Measurements from ENCODE around the gene BCL6B.

BCL6B gene

DNA sequence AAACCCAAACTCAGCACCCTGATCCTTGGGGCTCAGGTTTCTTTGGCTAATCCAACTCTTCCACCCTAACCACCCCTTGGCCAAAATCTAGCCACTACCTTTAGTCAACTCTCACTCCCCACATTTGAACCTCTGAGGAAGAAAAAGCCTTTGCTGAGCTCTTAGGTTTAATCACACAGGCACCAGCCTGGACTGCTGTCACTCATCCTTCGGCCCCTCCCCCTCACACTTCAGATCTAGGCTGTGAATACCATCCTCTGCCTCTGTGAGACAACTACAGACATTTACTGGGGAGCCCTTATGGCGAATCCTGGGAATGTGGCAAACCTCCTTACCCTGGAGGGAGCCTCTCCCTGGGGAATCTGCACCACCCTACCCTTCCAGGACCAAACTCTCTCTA lies 15.7 kb upstream of the BCL6B start:
- DNase-seq (ENCODE audit: low read depth in 1 of 2, low spot score in 1 of 2) = no peak

DNA sequence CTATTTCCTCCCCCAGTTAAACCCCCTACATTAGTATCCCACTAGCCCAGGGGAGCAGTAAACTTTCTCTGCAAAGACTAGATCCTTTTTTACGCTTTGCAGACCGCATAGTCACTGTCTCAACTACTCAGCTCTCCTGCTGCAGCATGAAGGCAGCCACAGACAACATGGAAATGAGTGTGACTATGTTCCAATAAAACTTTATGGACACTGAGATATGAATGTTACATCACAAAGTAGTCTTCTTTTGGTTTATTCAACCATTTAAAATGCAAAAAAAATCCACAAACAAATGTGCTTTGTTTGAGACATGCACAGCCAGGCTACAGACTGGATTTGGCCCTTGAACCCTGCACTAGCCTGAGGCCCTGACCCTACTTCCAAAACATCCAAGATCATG lies 12.3 kb upstream of the BCL6B start:
- DNase-seq (ENCODE audit: low read depth in 1 of 2, low spot score in 1 of 2) = no peak

DNA sequence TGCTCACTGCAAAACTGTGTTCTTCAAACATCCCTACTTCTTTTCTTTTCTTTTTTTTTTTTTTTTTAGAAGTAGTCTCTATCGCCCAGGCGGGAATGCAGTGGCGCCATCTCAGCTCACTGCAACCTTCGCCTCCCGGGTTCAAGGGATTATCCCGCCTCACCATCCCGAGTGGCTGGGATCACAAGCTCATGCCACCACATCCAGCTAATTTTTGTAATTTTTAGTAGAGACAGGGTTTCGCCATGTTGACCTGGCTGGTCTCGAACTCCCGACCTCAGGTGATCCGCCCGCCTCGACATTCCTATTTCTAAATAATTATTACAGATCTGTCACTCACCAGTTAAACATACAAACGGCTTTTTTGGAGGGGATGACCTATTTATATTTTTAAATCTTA lies 11.4 kb upstream of the BCL6B start:
- DNase-seq (ENCODE audit: low read depth in 1 of 2, low spot score in 1 of 2) = no peak

DNA sequence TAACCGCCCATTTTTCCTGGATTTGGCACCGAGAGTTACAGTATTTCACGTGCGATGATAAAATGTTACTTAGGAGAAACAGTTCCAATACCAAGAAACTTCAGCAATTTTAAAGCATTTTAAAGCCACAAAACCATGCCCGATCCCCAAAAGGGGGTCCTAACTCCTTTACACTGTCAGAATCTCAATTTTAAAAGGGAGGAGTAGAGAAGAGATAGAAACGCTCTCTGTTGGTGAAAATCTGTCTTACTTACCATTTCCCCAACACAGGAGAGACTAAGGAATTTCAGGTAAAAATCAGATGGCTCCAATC lies 11.0 kb upstream of the BCL6B start:
- no peak for DNase-seq (ENCODE audit: low read depth in 1 of 2, low spot score in 1 of 2)

DNA sequence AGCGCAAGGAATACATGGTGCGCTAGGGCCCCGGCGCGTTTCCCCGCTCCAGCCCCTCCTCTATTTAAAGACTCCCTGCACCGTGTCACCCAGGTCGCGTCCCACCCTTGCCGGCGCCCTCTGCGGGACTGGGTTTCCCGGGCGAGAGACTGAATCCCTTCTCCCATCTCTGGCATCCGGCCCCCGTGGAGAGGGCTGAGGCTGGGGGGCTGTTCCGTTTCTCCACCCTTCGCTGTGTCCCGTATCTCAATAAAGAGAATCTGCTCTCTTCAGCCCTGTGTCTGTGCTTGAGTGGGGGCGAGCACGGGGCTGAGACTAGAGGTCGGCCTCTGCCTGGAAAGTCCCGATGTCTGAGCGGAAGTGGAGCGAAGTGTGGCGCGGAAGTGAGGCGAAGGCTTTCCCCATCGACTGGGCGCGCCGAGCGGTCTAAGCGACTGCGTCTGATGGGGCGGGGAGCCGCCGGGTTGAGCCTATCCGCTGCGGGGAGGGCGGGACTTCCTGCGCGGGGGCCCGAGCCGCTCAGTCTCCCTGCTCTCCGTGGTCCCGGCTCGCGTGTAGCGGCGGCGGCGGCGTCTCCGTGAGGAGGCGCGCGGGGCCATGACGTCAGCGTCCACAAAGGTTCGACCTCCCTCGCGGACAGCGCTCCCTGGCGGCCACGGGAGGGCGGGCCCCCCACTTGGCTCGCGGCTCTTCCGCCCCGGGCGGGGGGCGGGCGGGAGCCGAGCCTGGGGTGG lies 8.4 kb upstream of the BCL6B start:
- DNase-seq (ENCODE audit: low read depth in 1 of 2, low spot score in 1 of 2) = peak; percentile 93 to 95

DNA sequence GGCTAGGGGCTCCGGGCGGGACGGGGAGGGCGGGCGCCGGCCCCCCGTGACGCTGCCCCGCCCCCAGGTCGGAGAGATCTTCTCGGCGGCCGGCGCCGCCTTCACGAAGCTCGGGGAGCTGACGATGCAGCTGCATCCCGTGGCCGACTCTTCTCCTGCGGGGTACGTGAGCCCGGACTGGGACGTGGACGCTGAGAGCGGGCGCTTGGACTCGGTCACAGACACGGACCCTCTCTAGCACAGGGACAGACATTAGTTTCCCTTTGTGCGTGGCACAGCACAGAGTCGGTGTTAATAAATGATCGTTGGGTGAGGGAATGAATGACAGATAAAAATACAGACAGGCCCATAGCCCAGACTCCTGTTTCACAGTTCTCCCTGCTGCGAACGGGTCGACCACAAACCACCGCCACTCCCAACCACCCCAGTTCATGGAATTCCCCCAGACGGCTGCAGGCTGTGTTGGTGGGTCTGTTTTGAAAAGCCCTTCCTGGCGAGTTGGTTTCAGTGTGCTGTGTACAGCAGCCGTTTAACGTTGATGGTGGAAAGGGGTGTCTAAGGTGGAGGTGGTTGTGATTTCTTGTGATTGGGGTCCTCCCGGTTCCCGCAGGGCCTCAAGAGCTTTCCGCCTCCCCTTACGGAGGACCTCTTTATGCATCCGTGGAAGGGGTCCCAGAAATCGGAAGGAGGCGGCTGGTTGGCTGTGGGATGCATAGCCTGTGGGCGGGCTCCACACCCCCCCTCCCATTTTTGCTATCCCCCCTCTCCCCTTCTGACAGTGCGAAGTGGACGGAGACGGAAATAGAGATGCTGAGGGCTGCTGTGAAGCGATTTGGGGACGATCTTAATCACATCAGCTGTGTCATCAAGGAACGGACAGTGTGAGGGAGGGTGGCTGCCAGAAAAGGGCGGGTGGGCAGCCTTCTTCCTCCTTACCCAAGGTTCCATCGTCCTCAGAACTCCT lies 7.6 kb upstream of the BCL6B start:
- DNase-seq (ENCODE audit: low read depth in 1 of 2, low spot score in 1 of 2) = peak; percentile 56 to 67

DNA sequence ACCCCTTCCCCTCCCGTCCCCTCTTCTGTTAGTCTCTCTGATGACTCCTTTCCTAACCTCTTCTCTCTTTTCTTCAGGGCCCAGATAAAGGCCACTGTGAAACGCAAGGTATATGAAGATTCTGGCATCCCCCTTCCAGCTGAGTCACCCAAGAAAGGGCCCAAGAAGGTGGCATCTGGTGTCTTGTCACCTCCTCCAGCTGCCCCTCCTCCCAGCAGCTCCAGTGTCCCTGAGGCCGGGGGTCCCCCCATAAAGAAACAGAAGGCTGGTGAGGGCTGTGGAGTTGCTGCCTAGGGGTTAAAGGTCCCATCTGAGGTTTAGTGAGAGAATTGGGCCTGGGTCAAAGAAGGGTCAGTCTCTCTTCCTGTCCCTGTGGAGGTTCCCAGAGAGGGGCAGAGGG lies 6.4 kb upstream of the BCL6B start:
- DNase-seq (ENCODE audit: low read depth in 1 of 2, low spot score in 1 of 2) = no peak

DNA sequence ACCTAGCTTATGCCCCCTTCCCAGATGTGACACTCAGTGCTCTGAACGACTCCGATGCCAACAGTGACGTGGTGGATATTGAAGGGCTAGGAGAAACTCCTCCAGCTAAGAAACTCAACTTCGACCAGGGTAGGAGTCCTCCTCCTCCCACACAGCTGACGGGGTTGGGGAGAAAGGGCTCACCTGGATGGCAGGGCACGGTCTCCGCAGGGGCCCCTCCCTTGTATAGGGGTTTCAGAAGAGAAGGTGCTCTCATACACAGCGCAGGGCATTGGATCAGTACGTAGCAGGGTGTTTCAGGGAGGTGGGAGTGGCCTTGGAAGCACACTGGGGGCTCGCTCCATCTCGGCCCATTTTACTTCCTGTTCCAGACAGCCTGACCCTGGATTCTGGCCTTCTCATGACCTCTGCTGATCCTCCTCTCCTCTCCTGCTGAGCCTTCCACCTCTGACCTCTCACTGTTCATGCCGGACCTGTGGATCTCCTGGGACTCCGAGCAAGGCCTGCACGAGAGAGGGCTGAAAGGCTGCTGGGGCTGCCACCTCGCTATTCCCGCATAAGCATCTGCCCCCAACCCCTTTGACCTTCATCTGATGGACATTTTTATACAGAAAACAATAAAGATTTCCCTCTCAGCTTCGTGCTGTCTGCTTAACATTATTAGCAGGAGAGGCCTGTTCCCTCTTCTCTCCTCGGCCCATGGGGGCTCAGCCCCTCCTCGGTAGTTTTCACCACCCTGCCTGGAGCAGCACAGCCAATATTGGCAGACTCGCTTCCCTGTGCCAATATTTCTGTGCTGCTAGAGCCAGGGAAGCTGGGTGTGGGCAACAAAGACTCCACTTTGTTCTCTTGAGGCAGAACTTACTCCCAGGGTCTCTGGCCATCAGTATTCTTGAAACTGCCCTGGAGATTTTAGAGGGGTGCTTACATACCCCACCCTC lies 5.7 kb upstream of the BCL6B start:
- no peak for DNase-seq (ENCODE audit: low read depth in 1 of 2, low spot score in 1 of 2)

DNA sequence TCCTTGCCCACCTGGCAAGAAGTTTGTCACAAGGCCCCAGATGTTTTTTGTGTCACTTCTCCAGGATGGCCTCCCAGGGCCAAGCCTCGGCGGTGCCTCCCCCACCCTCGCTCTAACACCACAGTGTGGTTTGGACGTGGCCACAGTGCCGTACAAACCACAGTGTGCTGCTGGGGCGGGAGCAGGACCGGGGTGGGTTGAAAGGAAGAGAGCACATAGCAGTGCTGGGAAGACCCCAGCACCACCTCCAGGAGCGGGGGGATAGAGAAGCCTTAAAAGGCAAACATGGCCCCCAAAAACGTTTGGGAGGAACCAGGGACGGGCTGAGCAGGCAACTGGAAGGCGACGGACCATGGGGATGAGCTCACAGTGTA lies 5.0 kb upstream of the BCL6B start:
- DNase-seq (ENCODE audit: low read depth in 1 of 2, low spot score in 1 of 2) = no peak

DNA sequence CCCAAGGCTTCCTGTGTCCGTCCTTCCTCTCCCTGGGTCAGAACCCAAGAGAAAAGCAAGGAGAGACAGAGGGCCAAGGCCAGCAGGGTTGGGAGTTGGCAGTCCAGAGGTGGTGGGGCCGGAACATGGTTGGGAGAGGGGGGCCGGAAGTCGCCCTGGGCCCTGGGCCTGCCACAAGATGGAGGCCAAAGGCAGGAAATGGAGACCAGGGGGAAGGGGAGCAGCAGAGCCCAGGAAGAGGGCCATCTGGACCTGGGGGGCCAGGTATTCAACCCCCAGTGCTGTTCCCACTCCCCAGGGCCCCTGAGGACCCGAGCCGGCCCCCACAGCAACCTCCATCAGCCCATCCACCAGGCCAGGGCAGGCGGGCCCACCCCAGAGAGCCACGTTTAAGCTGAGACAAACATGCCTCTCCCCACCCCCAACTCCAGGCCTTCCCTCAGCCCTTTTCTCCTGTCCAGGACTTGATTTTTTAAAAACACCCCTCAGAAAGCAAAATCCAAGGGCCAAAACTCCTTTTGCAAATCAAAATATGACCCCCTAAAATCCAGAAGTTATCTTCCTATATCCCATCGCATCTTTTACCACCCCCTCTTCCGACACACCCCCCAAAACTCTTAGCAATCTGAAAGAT lies 4.4 kb upstream of the BCL6B start:
- no peak for DNase-seq (ENCODE audit: low read depth in 1 of 2, low spot score in 1 of 2)

DNA sequence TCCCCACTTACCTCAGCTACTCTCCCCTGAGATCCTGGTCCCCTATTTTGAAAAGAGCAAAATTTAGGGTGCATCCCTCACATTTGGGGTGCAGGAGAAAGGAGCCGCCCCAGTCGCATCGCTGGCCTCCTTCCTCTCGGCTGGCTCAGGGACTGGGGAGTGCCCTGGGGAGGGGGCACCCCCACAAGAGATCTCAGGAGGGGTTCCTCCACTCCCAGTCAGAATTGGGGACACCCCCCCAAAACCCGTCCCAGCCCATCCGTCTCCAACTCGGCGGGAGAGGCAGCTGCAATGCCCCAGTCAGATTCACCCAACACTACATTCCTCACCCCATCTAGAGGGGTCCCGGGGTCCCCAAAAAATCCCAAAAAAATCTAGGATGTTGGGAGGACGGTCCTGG lies 3.5 kb upstream of the BCL6B start:
- DNase-seq (ENCODE audit: low read depth in 1 of 2, low spot score in 1 of 2) = no peak

DNA sequence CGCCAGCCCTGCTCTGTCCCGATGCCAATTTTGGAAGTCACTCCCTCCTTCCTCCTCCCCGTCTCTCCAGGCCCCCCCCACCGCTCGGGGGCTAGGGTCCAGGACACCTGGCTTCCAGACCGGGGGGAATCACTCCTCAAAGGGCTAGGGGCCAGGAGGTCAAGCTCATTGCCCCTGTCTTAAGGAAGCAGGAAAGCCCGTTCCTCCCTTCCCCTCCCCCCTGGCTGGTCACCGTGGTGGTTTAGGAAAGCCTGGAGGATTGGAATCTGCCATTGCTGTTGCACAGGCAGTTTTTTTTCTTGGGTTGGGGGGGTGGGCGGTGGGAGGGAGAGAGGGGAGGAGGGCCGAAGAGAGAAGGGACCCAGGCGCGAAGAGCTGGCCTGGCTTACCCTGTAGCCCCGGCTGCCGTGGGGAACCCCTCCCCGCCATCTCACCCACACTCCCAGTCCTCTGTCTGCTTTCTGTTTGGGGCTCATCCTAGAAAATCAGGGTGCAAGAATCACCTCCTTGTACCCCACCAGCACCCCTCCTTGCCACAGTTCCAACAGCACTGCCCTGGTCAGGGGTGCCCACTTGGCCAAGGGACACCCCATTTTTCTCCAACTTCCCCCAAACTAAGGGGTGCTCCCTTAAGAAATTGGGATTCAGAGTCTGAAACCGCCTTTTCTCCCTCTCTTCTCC lies 2.9 kb upstream of the BCL6B start:
- DNase-seq (ENCODE audit: low read depth in 1 of 2, low spot score in 1 of 2) = no peak

DNA sequence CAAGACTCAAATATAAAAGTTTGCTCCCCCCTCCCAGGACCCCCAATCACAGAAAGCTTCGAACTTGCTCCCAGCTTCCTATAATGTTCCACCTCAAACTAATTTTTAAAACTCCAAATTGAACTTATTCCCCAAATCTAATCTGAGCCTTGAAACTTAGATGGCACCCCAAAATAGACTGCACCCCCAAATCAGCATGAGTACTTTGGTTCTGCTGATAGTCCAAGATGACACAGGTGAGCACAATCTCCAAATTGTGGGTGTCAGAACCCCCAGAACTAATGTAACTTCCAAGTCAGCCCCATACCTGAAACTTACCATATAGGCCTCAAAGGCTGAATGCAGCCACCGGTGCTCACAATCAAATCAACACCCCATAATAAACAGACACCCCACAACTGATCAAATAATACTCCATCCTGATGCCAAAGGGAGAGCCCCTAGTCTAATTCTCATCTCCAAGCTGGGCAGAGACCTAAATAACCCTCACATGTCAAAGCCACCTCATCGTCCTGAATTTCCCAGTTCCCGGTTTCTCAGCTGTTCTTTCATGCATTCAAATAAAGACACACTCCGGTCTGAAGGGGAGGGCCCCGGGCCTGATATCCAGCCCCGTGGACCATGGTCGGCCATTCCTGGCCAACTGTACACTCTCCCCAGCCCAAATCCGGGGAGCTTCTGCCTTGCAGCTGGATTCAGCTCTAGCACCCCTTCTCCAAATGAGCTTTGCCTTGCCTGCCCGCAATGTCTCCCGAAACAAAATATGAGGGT lies 1.8 kb upstream of the BCL6B start:
- no peak for DNase-seq (ENCODE audit: low read depth in 1 of 2, low spot score in 1 of 2)

DNA sequence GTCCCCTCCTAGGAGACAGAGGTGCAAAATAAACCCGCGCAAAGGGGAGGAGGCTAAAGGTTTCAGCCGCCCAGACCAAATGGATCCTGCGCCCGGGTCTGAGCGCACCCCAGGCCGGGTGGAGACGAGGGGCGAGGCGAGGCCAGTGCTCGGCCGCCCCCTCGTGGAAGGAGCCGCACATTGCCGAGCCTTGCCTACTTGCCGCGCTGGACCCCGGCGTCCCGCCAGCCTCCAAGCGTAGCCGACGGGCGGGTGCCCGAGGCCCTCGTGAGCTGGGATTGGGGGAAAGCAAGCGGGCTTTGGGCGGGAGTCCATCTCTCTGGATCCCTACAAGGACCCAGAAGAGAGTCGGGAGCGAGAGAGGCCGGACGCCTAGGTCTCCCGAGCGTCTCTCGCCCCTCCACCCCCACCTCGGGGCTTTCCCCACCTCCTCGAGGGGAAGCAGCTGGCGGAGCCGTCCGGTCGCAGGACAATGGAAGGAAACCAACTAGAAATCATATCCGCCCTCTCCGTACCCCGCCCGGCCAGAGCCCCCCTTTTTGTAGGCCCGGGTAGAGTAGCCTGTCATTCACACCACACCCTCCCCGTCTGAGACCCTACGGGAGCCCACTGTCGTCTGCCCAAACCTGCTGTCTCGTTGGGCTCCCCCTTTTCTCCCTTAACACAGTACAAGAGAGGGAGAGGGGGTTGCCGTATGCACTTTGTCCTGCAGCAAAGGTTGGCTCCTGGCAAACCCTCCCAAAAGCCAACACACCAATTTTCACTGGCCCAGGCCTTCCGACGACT lies 664 bp upstream of the BCL6B start:
- peak; percentile 69 to 77 for DNase-seq (ENCODE audit: low read depth in 1 of 2, low spot score in 1 of 2)

DNA sequence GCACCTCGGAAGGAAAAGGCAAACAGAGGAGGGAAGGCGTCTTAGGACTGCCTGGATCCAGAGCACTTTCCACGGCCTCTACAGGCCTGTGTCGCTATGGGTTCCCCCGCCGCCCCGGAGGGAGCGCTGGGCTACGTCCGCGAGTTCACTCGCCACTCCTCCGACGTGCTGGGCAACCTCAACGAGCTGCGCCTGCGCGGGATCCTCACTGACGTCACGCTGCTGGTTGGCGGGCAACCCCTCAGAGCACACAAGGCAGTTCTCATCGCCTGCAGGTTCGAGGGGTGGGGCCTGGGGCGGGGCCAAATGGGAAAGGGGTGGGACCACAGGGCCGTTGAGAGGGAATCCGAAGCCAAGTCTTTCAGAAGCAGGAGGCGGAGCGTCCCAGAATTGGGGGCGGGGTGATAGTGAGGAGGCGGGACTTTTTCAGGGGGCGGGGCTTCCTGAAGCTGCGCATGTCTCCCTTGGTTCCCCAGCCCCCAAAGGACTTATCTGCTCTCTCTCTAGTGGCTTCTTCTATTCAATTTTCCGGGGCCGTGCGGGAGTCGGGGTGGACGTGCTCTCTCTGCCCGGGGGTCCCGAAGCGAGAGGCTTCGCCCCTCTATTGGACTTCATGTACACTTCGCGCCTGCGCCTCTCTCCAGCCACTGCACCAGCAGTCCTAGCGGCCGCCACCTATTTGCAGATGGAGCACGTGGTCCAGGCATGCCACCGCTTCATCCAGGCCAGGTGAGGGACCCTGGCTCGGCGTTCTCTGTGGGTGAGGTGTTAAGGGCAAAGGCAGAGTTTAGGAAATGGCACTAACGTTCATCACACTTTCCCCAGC lies 939 bp downstream of the BCL6B start:
- peak; percentile 79 to 92 for DNase-seq (ENCODE audit: low read depth in 1 of 2, low spot score in 1 of 2)

DNA sequence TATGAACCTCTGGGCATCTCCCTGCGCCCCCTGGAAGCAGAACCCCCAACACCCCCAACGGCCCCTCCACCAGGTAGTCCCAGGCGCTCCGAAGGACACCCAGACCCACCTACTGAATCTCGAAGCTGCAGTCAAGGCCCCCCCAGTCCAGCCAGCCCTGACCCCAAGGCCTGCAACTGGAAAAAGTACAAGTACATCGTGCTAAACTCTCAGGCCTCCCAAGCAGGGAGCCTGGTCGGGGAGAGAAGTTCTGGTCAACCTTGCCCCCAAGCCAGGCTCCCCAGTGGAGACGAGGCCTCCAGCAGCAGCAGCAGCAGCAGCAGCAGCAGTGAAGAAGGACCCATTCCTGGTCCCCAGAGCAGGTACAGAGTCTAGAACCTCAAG lies 1.5 kb downstream of the BCL6B start:
- DNase-seq (ENCODE audit: low read depth in 1 of 2, low spot score in 1 of 2) = no peak

DNA sequence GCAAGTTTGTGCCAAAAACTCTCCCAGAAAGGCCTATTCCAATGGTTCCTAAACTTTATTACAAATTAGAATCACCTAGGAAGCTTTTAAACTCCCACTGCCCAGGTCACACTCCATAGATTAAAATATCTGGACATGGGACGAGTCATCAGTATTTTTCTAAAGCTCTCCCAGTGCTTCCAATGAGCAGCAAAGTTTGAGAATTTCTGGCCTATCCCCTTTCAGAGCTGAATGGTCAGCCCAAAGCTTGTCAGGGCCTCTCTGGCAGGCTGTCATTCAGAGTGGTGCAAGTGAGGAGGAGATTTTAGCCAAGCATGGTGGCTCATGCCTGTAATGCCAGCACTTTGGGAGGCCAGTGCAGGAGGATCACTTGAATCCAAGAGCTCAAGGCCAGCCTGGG lies 2.4 kb downstream of the BCL6B start:
- DNase-seq (ENCODE audit: low read depth in 1 of 2, low spot score in 1 of 2) = no peak

DNA sequence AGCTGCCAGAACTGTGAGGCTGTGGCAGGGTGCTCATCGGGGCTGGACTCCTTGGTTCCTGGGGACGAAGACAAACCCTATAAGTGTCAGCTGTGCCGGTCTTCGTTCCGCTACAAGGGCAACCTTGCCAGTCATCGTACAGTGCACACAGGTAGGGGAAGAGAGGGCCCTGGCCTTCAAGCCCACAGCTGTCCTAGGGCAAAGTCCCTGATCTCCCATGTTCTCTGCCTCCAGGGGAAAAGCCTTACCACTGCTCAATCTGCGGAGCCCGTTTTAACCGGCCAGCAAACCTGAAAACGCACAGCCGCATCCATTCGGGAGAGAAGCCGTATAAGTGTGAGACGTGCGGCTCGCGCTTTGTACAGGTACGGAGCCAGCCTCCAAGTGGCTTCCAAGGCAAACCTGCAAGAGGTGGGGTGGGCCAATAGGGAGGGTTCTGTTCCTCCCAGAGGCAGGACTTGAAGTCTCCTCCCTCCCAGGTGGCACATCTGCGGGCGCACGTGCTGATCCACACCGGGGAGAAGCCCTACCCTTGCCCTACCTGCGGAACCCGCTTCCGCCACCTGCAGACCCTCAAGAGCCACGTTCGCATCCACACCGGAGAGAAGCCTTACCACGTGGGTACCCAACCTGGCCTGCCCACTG lies 3.7 kb downstream of the BCL6B start:
- no peak for DNase-seq (ENCODE audit: low read depth in 1 of 2, low spot score in 1 of 2)
